Prostate gland (tissue), 2 donors: ENCODE data around the gene CELA3A.

ENCODE experiments used
- POLR2A ChIP-seq: fragments of 450-650 bp; IDR thresholded peaks from one replicate; pipeline ENCODE4 v1.6.1; 2016; ENCODE audit warnings: antibody characterized with exemption, mild to moderate bottlenecking
- POLR2AphosphoS5 ChIP-seq: sonication (generic); formaldehyde crosslinking; IDR thresholded peaks from one replicate; pipeline ENCODE4 v1.6.1; 2017; ENCODE audit warnings: antibody characterized with exemption
- TF ChIP-seq, protein P1 (sequence below), 4 experiments: fragments of 200-600 bp in 2 of 4; fragments of 450-650 bp in 2 of 4; sonication (generic) in 2 of 4; IDR thresholded peaks; 1 replicate in 3 of 4; 2 replicates in 1 of 4; pipeline ENCODE4 v1.5.1; 2016 to 2019; ENCODE audit warnings: antibody characterized with exemption in 4 of 4, mild to moderate bottlenecking in 2 of 4, moderate library complexity in 2 of 4

- TF ChIP-seq POLR2A (no peak), POLR2AphosphoS5 (peak; percentile 80)
- TF ChIP-seq, protein P1, sequence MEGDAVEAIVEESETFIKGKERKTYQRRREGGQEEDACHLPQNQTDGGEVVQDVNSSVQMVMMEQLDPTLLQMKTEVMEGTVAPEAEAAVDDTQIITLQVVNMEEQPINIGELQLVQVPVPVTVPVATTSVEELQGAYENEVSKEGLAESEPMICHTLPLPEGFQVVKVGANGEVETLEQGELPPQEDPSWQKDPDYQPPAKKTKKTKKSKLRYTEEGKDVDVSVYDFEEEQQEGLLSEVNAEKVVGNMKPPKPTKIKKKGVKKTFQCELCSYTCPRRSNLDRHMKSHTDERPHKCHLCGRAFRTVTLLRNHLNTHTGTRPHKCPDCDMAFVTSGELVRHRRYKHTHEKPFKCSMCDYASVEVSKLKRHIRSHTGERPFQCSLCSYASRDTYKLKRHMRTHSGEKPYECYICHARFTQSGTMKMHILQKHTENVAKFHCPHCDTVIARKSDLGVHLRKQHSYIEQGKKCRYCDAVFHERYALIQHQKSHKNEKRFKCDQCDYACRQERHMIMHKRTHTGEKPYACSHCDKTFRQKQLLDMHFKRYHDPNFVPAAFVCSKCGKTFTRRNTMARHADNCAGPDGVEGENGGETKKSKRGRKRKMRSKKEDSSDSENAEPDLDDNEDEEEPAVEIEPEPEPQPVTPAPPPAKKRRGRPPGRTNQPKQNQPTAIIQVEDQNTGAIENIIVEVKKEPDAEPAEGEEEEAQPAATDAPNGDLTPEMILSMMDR (IDR thresholded peaks at IDR 0.05): peak; percentile 69 to 93 (median 90)
Observed at GRCh38 chr1:21963477-21964217, 37.8 kb upstream of the CELA3A start.
